ENCODE measurements around the gene TBCEL.

DNA sequence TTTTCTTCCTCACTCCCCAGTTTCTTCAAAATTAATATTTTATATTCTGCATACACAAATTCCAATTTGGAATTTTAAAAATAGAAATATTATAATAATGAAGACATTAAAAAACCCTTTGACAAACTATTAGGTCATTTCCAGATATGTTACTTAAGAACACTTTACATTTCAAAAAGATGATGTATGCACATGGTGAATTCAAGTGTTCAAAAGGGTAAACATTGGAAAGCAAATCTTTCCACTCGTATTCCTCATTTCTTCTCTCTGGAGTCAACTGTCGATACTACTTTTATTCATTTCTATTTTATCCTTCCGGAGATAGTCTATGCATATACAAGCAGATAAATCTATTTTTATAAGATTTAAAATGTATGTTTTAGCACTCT, 16.7 kb downstream of the TBCEL start:
- TF ChIP-seq CTCF (IDR thresholded peaks at IDR 0.05): no peak
- no peak for TF ChIP-seq POLR2A (IDR thresholded peaks at IDR 0.05)
